Measurements from ENCODE around the gene RAB26.

RAB26 gene

GRCh38 chr16:2178321-2179106 is 30.1 kb downstream of the RAB26 start:
- DNase-seq (ENCODE audit: low read depth in 2 of 2), result no peak

GRCh38 chr16:2179107-2179501 is 30.7 kb downstream of the RAB26 start:
- no peak for DNase-seq (ENCODE audit: low read depth in 2 of 2)

GRCh38 chr16:2179576-2179975 is 31.2 kb downstream of the RAB26 start:
- no peak for DNase-seq (ENCODE audit: low read depth in 2 of 2)

- no peak for DNase-seq (ENCODE audit: low read depth in 2 of 2)
These were observed 32.0 kb downstream of the RAB26 start for GRCh38 chr16:2180461-2180860.

GRCh38 chr16:2180962-2181923 is 32.8 kb downstream of the RAB26 start:
- DNase-seq (ENCODE audit: low read depth in 2 of 2), result no peak

GRCh38 chr16:2181952-2182351 is 33.5 kb downstream of the RAB26 start:
- DNase-seq (ENCODE audit: low read depth in 2 of 2), result no peak

- DNase-seq (ENCODE audit: low read depth in 2 of 2), result no peak
These were observed 35.2 kb downstream of the RAB26 start for GRCh38 chr16:2183671-2184070.

- DNase-seq (ENCODE audit: low read depth in 2 of 2), result no peak
These were observed 35.9 kb downstream of the RAB26 start for GRCh38 chr16:2184346-2184745.

- no peak for DNase-seq (ENCODE audit: low read depth in 2 of 2)
These were observed 36.5 kb downstream of the RAB26 start for GRCh38 chr16:2184962-2185361.

- no peak for DNase-seq (ENCODE audit: low read depth in 2 of 2)
These were observed 37.6 kb downstream of the RAB26 start for GRCh38 chr16:2186064-2186463.

GRCh38 chr16:2186505-2186904 is 38.1 kb downstream of the RAB26 start:
- DNase-seq (ENCODE audit: low read depth in 2 of 2), result no peak

GRCh38 chr16:2187212-2187611 is 38.8 kb downstream of the RAB26 start:
- no peak for DNase-seq (ENCODE audit: low read depth in 2 of 2)

- no peak for DNase-seq (ENCODE audit: low read depth in 2 of 2)
These were observed 40.0 kb downstream of the RAB26 start for GRCh38 chr16:2188395-2188794.

GRCh38 chr16:2189252-2189893 is 40.9 kb downstream of the RAB26 start:
- DNase-seq (ENCODE audit: low read depth in 2 of 2), result no peak

GRCh38 chr16:2190002-2190658 is 41.7 kb downstream of the RAB26 start:
- no peak for DNase-seq (ENCODE audit: low read depth in 2 of 2)

GRCh38 chr16:2190659-2191445 is 42.4 kb downstream of the RAB26 start:
- DNase-seq (ENCODE audit: low read depth in 2 of 2), result no peak

- no peak for DNase-seq (ENCODE audit: low read depth in 2 of 2)
These were observed 43.0 kb downstream of the RAB26 start for GRCh38 chr16:2191446-2191706.

GRCh38 chr16:2194166-2194834 is 45.9 kb downstream of the RAB26 start:
- DNase-seq (ENCODE audit: low read depth in 2 of 2), result no peak

GRCh38 chr16:2194852-2195321 is 46.5 kb downstream of the RAB26 start:
- DNase-seq (ENCODE audit: low read depth in 2 of 2), result no peak

GRCh38 chr16:2195322-2196161 is 47.1 kb downstream of the RAB26 start:
- DNase-seq (ENCODE audit: low read depth in 2 of 2), result no peak
